GM12878 (cell line): ENCODE data around the gene RIN2. TPM values are rescaled to one million over a fixed set of nuclear protein-coding genes. Genes with fewer than 3 reads are reported as not detected.

ENCODE experiments used
- BRCA1 ChIP-seq: IDR thresholded peaks from 2 replicates; pipeline ENCODE4 v1.6.1; 2011; ENCODE audit warnings: low read depth, low read length, improper control_type of control experiment
- HDGF ChIP-seq: fragments of 450-650 bp; IDR thresholded peaks from 2 replicates; pipeline ENCODE4 v1.6.1; 2016; ENCODE audit warnings: antibody characterized with exemption
- MEF2A ChIP-seq: IDR thresholded peaks from 2 replicates; pipeline ENCODE4 v1.6.1; 2011; ENCODE audit warnings: low read depth, mild to moderate bottlenecking, low read length, moderate library complexity; ENCODE audit not compliant: insufficient read depth
- RAD21 ChIP-seq: IDR thresholded peaks from 2 replicates; pipeline ENCODE4 v1.6.1; 2011; ENCODE audit warnings: mild to moderate bottlenecking, low read depth, low read length, moderate library complexity; ENCODE audit not compliant: insufficient read depth
- RAD51 ChIP-seq: fragments of 450-650 bp; IDR thresholded peaks from 2 replicates; pipeline ENCODE4 v1.6.1; 2016; ENCODE audit warnings: moderate library complexity, mild to moderate bottlenecking, inconsistent platforms
- RFX5 ChIP-seq: IDR thresholded peaks from 2 replicates; pipeline ENCODE4 v1.6.1; 2011; ENCODE audit warnings: low read depth, low read length, improper control_type of control experiment
- WRNIP1 ChIP-seq: IDR thresholded peaks from 2 replicates; pipeline ENCODE4 v1.6.1; 2011; ENCODE audit warnings: low read depth, low read length, improper control_type of control experiment, borderline replicate concordance
- ZNF274 ChIP-seq: IDR thresholded peaks from one replicate; pipeline ENCODE4 v1.8.0; 2011; ENCODE audit not compliant: insufficient read length, insufficient read depth
- polyA plus RNA-seq, 11 experiments: library from polyadenylated mRNA; depleted of rRNA in 4 of 11; unstranded in 6 of 11; stranded (reverse) in 5 of 11; fragments of >200 nt; fragmentation: Nextera tagmentation in 4 of 11; fragmentation: Illumina TruSeq in 1 of 11; extraction: Ambion mirVana in 4 of 11; extraction: Trizol in 1 of 11; gene quantifications; 1 replicate in 1 of 11; 2 replicates in 10 of 11; pipeline versions ENCODE4 v1.2.1 to v1.2.3, GENCODE V29; 2011 to 2016; ENCODE audit warnings: inconsistent platforms in 2 of 11, missing spikeins in 2 of 11, low read depth in 1 of 11
- total RNA-seq, 4 experiments: library from RNA; depleted of rRNA in 3 of 4; stranded (reverse); fragments of >200 nt in 3 of 4; fragmentation: Illumina TruSeq in 1 of 4; extraction: Trizol in 1 of 4; gene quantifications; 2 replicates each; pipeline versions ENCODE4 v1.2.1 to v1.2.3, GENCODE V29; 2013 to 2021
- TF ChIP-seq, protein P1 (sequence below): fragments of 450-650 bp; IDR thresholded peaks from 2 replicates; pipeline ENCODE4 v1.6.1; 2016; ENCODE audit warnings: mild to moderate bottlenecking, moderate library complexity, borderline replicate concordance
- TF ChIP-seq, protein P2 (sequence below), 3 experiments: IDR thresholded peaks in 2 of 3; conservative IDR thresholded peaks in 1 of 3; 2 replicates each; pipeline ENCODE4 v1.5.1; 2011; ENCODE audit warnings: low read depth in 3 of 3, low read length in 3 of 3, mild to moderate bottlenecking in 3 of 3, control low read depth in 2 of 3, moderate library complexity in 2 of 3, inconsistent platforms in 1 of 3, mixed read lengths in 1 of 3; ENCODE audit not compliant: control insufficient read depth in 2 of 3, insufficient read depth in 1 of 3; ENCODE audit errors: extremely low read depth in 1 of 3

The RIN2 gene
- total and polyA plus RNA-seq, 10 of the 15 experiments (the other 5 are each of a cell fraction or from before 2014, with no cell fraction given) = 0.68 to 8.5 (median 4.5) TPM

DNA sequence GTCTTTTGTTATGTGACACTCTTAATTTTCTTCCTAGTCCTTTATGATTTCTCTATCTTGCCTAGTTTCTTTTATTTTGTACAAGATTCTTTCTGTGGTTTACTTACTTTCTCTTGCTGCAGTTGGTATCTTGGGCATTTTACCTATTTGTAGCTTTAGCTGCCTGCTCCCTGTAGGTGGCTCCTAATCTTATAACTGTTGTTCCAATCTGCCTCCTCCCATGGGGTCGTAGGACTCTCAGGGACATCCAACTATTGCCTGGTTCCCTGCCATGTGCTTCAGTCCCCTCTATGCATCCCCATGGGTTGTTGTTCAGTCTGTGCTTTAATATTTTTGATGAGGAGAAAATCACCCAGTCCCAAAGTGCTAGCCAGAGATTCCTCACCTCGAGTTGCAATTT, 31.4 kb downstream of the RIN2 start (continued):
- TF ChIP-seq, protein P1, sequence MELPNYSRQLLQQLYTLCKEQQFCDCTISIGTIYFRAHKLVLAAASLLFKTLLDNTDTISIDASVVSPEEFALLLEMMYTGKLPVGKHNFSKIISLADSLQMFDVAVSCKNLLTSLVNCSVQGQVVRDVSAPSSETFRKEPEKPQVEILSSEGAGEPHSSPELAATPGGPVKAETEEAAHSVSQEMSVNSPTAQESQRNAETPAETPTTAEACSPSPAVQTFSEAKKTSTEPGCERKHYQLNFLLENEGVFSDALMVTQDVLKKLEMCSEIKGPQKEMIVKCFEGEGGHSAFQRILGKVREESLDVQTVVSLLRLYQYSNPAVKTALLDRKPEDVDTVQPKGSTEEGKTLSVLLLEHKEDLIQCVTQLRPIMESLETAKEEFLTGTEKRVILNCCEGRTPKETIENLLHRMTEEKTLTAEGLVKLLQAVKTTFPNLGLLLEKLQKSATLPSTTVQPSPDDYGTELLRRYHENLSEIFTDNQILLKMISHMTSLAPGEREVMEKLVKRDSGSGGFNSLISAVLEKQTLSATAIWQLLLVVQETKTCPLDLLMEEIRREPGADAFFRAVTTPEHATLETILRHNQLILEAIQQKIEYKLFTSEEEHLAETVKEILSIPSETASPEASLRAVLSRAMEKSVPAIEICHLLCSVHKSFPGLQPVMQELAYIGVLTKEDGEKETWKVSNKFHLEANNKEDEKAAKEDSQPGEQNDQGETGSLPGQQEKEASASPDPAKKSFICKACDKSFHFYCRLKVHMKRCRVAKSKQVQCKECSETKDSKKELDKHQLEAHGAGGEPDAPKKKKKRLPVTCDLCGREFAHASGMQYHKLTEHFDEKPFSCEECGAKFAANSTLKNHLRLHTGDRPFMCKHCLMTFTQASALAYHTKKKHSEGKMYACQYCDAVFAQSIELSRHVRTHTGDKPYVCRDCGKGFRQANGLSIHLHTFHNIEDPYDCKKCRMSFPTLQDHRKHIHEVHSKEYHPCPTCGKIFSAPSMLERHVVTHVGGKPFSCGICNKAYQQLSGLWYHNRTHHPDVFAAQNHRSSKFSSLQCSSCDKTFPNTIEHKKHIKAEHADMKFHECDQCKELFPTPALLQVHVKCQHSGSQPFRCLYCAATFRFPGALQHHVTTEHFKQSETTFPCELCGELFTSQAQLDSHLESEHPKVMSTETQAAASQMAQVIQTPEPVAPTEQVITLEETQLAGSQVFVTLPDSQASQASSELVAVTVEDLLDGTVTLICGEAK = no peak
- TF ChIP-seq HDGF (no peak), WRNIP1 (no peak), RFX5 (no peak), RAD21 (no peak), RAD51 (no peak), MEF2A (no peak), ZNF274 (no peak), BRCA1 (no peak)
- TF ChIP-seq, protein P2, sequence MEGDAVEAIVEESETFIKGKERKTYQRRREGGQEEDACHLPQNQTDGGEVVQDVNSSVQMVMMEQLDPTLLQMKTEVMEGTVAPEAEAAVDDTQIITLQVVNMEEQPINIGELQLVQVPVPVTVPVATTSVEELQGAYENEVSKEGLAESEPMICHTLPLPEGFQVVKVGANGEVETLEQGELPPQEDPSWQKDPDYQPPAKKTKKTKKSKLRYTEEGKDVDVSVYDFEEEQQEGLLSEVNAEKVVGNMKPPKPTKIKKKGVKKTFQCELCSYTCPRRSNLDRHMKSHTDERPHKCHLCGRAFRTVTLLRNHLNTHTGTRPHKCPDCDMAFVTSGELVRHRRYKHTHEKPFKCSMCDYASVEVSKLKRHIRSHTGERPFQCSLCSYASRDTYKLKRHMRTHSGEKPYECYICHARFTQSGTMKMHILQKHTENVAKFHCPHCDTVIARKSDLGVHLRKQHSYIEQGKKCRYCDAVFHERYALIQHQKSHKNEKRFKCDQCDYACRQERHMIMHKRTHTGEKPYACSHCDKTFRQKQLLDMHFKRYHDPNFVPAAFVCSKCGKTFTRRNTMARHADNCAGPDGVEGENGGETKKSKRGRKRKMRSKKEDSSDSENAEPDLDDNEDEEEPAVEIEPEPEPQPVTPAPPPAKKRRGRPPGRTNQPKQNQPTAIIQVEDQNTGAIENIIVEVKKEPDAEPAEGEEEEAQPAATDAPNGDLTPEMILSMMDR (IDR thresholded peaks at IDR 0.05 in 2 of 3, conservative IDR thresholded peaks at IDR 0.05 in 1 of 3; ENCODE audit: control insufficient read depth in 2 of 3, extremely low read depth in 1 of 3, insufficient read depth in 1 of 3, low read depth in 3 of 3, low read length in 3 of 3) = no peak
